HepG2 (cell line): ENCODE measurements around the gene GRIK1. TPM values are rescaled to one million over a fixed set of nuclear protein-coding genes. Genes with fewer than 3 reads are reported as not detected.

Experiments used
- ATAC-seq: fragments of 200-7000 bp; cut with Tn5 transposase; 3 replicates; pipeline ENCODE4 v1.9.1; 2020; ENCODE audit warnings: mild to moderate bottlenecking, moderate library complexity
- BruUV-seq: library from RNA; stranded (reverse); fragments of 400-500 nt; replicated peaks from 2 replicates; lab custom pipeline; 2021; lab: Mats Ljungman, UMichigan
- CTCF ChIA-PET: fragments of 300-600 bp; formaldehyde crosslinking; extraction: SDS; loops from one replicate; lab custom pipeline; 2021; ENCODE audit warnings: low total read pairs, inconsistent platforms, low intra/inter-chr PET ratio; lab: Yijun Ruan, JAX
- POLR2A ChIA-PET: fragments of 350-600 bp; sonication (Branson Sonifier 250); formaldehyde crosslinking; loops from one replicate; lab custom pipeline; 2020; ENCODE audit warnings: antibody characterized with exemption, inconsistent platforms; lab: Yijun Ruan, JAX
- DNase-seq: peaks from one replicate; pipeline ENCODE4 v3.0.0-alpha.2; 2015; ENCODE audit warnings: low spot score
- FAIRE-seq: peaks from 3 replicates; lab custom pipeline; 2011; peaks lifted over from hg19 to GRCh38; lab: Jason Lieb, UNC
- H2AFZ ChIP-seq: one replicate; pipeline ENCODE4 v1.6.1; 2011; ENCODE audit warnings: low read length, inconsistent platforms
- H3K27ac ChIP-seq: fragments of 300-600 bp; 3 replicates; pipeline ENCODE4 v1.8.0; 2011; ENCODE audit warnings: mixed run types, mild to moderate bottlenecking, mixed read lengths, low read length, inconsistent platforms; ENCODE audit not compliant: insufficient read depth; ENCODE audit errors: extremely low read length
- H3K27me3 ChIP-seq, 2 experiments: fragments of 200-600 bp in 1 of 2; 2 replicates in 1 of 2; 3 replicates in 1 of 2; pipeline versions ENCODE4 v1.6.0 to v1.8.0; 2011; ENCODE audit warnings: low read length in 2 of 2, mild to moderate bottlenecking in 2 of 2, moderate library complexity in 2 of 2, inconsistent platforms in 1 of 2; ENCODE audit not compliant: insufficient read depth in 2 of 2, control insufficient read depth in 1 of 2
- H3K36me3 ChIP-seq, 2 experiments: fragments of 200-600 bp in 1 of 2; replicated peaks in 1 of 2; 2 replicates in 1 of 2; 3 replicates in 1 of 2; pipeline versions ENCODE4 v1.5.1 to v1.8.0; 2011; ENCODE audit warnings: low read length in 2 of 2, inconsistent platforms in 1 of 2; ENCODE audit not compliant: insufficient read depth in 2 of 2, control insufficient read depth in 1 of 2
- H3K4me1 ChIP-seq: 2 replicates; pipeline ENCODE4 v1.5.1; 2012; ENCODE audit warnings: low read length, inconsistent platforms; ENCODE audit not compliant: insufficient read depth
- H3K4me2 ChIP-seq: 2 replicates; pipeline ENCODE4 v1.6.0; 2011; ENCODE audit warnings: low read depth, low read length, inconsistent platforms
- H3K4me3 ChIP-seq, 3 experiments: fragments of 200-600 bp in 1 of 3; sonication (generic), shearing (Covaris generic) in 1 of 3; replicated peaks in 1 of 3; 2 replicates each; pipeline ENCODE4 v1.5.1; 2011 to 2016; ENCODE audit warnings: low read length in 3 of 3, inconsistent platforms in 2 of 3, low read depth in 2 of 3, mild to moderate bottlenecking in 2 of 3, control low read depth in 1 of 3, mixed read lengths in 1 of 3; ENCODE audit not compliant: insufficient read depth in 1 of 3
- H3K79me2 ChIP-seq: one replicate; pipeline ENCODE4 v1.6.1; 2011; ENCODE audit warnings: low read length, inconsistent platforms; ENCODE audit not compliant: insufficient read depth
- H3K9ac ChIP-seq: 2 replicates; pipeline ENCODE4 v1.6.0; 2011; ENCODE audit warnings: mild to moderate bottlenecking, low read depth, low read length, inconsistent platforms; ENCODE audit not compliant: insufficient read depth
- H3K9me3 ChIP-seq: 2 replicates; pipeline ENCODE4 v1.5.1; 2012; ENCODE audit warnings: mild to moderate bottlenecking, low read length
- H4K20me1 ChIP-seq: 2 replicates; pipeline ENCODE4 v1.6.0; 2011; ENCODE audit warnings: inconsistent platforms, mild to moderate bottlenecking, low read length, moderate library complexity; ENCODE audit not compliant: insufficient read depth
- EZH2 ChIP-seq: conservative IDR thresholded peaks from 2 replicates; pipeline ENCODE4 v1.6.1; 2012; ENCODE audit warnings: mild to moderate bottlenecking, low read depth, low read length, moderate library complexity
- GMEB1 ChIP-seq: sonication (generic); formaldehyde crosslinking; IDR thresholded peaks from 2 replicates; pipeline ENCODE4 v1.5.1; 2020; ENCODE audit warnings: missing genetic modification reagents, mild to moderate bottlenecking, borderline replicate concordance
- MYNN ChIP-seq: sonication (generic); formaldehyde crosslinking; IDR thresholded peaks from 2 replicates; pipeline ENCODE4 v1.4.0; 2020; ENCODE audit warnings: mild to moderate bottlenecking, low read depth, missing genetic modification reagents
- NFRKB ChIP-seq: fragments of 450-650 bp; IDR thresholded peaks from 2 replicates; pipeline ENCODE4 v1.6.1; 2017
- SSRP1 ChIP-seq: IDR thresholded peaks from 2 replicates; pipeline ENCODE4 v1.6.1; 2016; ENCODE audit warnings: control low read depth
- ZNF234 ChIP-seq: sonication (generic); formaldehyde crosslinking; conservative IDR thresholded peaks from 2 replicates; pipeline ENCODE4 v1.5.1; 2020; ENCODE audit warnings: mild to moderate bottlenecking, missing genetic modification reagents
- ZNF550 ChIP-seq: sonication (generic); formaldehyde crosslinking; IDR thresholded peaks from 2 replicates; pipeline ENCODE4 v1.4.0; 2020; ENCODE audit warnings: mild to moderate bottlenecking, missing genetic modification reagents, borderline replicate concordance
- ZNF878 ChIP-seq: sonication (generic); formaldehyde crosslinking; IDR thresholded peaks from 2 replicates; pipeline ENCODE4 v1.8.1; 2023; ENCODE audit warnings: mild to moderate bottlenecking, missing genetic modification reagents, moderate library complexity
- ZNF879 ChIP-seq: sonication (generic); formaldehyde crosslinking; IDR thresholded peaks from 2 replicates; pipeline ENCODE4 v1.8.1; 2023; ENCODE audit warnings: missing genetic modification reagents
- WGBS: methylation state at CpG from one replicate; pipeline ENCODE4 v1.1.6; 2017; ENCODE audit warnings: low lambda C conversion rate; 5-methylcytosine and 5-hydroxymethylcytosine counted together
- in situ Hi-C: cut with HindIII; loops from 2 replicates; pipeline ENCODE4 v1.10.0; 2017; ENCODE audit warnings: low pct_unique_long_range_greater_than_20kb; ENCODE audit not compliant: extremely low pct_ligation_motif_present
- intact Hi-C: fragments of 100-400 bp; cut with micrococcal nuclease; formaldehyde crosslinking; loops from one replicate; pipeline ENCODE4 v1.10.0; 2022; ENCODE audit not compliant: unreplicated experiment
- polyA plus RNA-seq, 8 experiments: library from polyadenylated mRNA; depleted of rRNA in 3 of 8; stranded (reverse) in 7 of 8; unstranded in 1 of 8; fragments of >200 nt; fragmentation: Illumina TruSeq in 4 of 8; extraction: Trizol in 4 of 8; gene quantifications; 2 replicates each; pipeline versions ENCODE4 v1.2.1 to v1.2.3, GENCODE V29; 2011 to 2016; ENCODE audit warnings: low read depth in 4 of 8, missing spikeins in 1 of 8, mixed read lengths in 1 of 8; ENCODE audit not compliant: insufficient read depth in 1 of 8
- total RNA-seq, 5 experiments: library from RNA; depleted of rRNA; stranded (reverse); fragments of >200 nt; fragmentation: Illumina TruSeq; extraction: Trizol; gene quantifications; 2 replicates each; pipeline ENCODE4 v1.2.3, GENCODE V29; 2016; ENCODE audit warnings: low read depth in 1 of 5
- TF ChIP-seq, protein P1 (sequence below): sonication (generic); formaldehyde crosslinking; IDR thresholded peaks from 2 replicates; pipeline ENCODE4 v1.4.0; 2020; ENCODE audit warnings: mild to moderate bottlenecking, missing genetic modification reagents, borderline replicate concordance
- TF ChIP-seq, protein P2 (sequence below): sonication (generic); formaldehyde crosslinking; IDR thresholded peaks from 2 replicates; pipeline ENCODE4 v1.9.0; 2021; ENCODE audit warnings: missing genetic modification reagents, borderline replicate concordance

Gene GRIK1
- total and polyA plus RNA-seq, 2 of the 13 experiments (the other 11 are each of a cell fraction or from before 2014, with no cell fraction given) = not detected

GRCh38 chr21:29523646-29524045 is 416.1 kb downstream of the GRIK1 start:
- DNase-seq = no peak
- no peak overlapping the region for H3K9ac ChIP-seq
- intact Hi-C loops (no loop called here), in situ Hi-C loops (no loop called here)
- H3K79me2 ChIP-seq = no peaks in the 10 kb centered on the region
- no TSS peak for BruUV-seq
- H3K4me3 ChIP-seq = no peak overlapping the region
- no peaks in the 10 kb centered on the region for H3K4me1 ChIP-seq
- no peak for FAIRE-seq
- H4K20me1 ChIP-seq = no peaks in the 10 kb centered on the region
- H3K36me3 ChIP-seq = no peaks in the 10 kb centered on the region
- ChIA-PET POLR2A (no interaction called here), CTCF (no interaction called here)
- WGBS = 6% methylated on average over 1 of the region's 1 CpG
- ATAC-seq = no peak
- no peak overlapping the region for H3K27ac ChIP-seq
- H2AFZ ChIP-seq = no peak overlapping the region
- H3K4me2 ChIP-seq = no peak overlapping the region
- H3K27me3 ChIP-seq = no peaks in the 10 kb centered on the region
- H3K9me3 ChIP-seq = peaks cover 18% of the 10 kb centered on the region
- TF ChIP-seq ZNF234 (CRISPR knock-in tag) = no peak
- TF ChIP-seq EZH2 = no peak
- TF ChIP-seq, protein P1, sequence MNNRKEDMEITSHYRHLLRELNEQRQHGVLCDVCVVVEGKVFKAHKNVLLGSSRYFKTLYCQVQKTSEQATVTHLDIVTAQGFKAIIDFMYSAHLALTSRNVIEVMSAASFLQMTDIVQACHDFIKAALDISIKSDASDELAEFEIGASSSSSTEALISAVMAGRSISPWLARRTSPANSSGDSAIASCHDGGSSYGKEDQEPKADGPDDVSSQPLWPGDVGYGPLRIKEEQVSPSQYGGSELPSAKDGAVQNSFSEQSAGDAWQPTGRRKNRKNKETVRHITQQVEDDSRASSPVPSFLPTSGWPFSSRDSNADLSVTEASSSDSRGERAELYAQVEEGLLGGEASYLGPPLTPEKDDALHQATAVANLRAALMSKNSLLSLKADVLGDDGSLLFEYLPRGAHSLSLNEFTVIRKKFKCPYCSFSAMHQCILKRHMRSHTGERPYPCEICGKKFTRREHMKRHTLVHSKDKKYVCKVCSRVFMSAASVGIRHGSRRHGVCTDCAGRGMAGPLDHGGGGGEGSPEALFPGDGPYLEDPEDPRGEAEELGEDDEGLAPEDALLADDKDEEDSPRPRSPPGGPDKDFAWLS = no peak
- no peak for TF ChIP-seq NFRKB
- TF ChIP-seq GMEB1 (CRISPR knock-in tag) = no peak
- no peak for TF ChIP-seq MYNN (CRISPR knock-in tag)
- TF ChIP-seq, protein P2, sequence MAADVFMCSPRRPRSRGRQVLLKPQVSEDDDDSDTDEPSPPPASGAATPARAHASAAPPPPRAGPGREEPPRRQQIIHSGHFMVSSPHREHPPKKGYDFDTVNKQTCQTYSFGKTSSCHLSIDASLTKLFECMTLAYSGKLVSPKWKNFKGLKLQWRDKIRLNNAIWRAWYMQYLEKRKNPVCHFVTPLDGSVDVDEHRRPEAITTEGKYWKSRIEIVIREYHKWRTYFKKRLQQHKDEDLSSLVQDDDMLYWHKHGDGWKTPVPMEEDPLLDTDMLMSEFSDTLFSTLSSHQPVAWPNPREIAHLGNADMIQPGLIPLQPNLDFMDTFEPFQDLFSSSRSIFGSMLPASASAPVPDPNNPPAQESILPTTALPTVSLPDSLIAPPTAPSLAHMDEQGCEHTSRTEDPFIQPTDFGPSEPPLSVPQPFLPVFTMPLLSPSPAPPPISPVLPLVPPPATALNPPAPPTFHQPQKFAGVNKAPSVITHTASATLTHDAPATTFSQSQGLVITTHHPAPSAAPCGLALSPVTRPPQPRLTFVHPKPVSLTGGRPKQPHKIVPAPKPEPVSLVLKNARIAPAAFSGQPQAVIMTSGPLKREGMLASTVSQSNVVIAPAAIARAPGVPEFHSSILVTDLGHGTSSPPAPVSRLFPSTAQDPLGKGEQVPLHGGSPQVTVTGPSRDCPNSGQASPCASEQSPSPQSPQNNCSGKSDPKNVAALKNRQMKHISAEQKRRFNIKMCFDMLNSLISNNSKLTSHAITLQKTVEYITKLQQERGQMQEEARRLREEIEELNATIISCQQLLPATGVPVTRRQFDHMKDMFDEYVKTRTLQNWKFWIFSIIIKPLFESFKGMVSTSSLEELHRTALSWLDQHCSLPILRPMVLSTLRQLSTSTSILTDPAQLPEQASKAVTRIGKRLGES = no peak
- no peak for TF ChIP-seq SSRP1 (CRISPR knock-in tag)
- no peak for TF ChIP-seq ZNF550 (CRISPR knock-in tag)
- TF ChIP-seq ZNF878 = no peak
- no peak for TF ChIP-seq ZNF879 (CRISPR knock-in tag)
